ENCODE measurements around the gene MAP3K5.
A peak's percentile ranks its signal among the peaks of the same experiment; 100 is the strongest.
"Not testable (repeated sequence)": the region's sequence is repeated elsewhere in the genome, so short reads cannot be mapped to it uniquely, and the experiment has no call there.

The MAP3K5 gene

GRCh38 chr6:136792410-136793262 lies at the start of gene MAP3K5:
TSS of gene MAP3K5 (minus strand) at chr6:136792477. CDS start at chr6:136792157, 320 bp downstream.
- DNase-seq (ENCODE audit: low read depth, low spot score): peak; percentile 81

- peak; percentile 11 for DNase-seq (ENCODE audit: low read depth, low spot score)
Measured at GRCh38 chr6:136840276-136841001, 48.2 kb upstream of the MAP3K5 start.

GRCh38 chr6:136831873-136832562 lies 39.7 kb upstream of the MAP3K5 start:
- no peak for DNase-seq (ENCODE audit: low read depth, low spot score)

- DNase-seq (ENCODE audit: low read depth, low spot score): no peak
Measured at GRCh38 chr6:136826216-136826615, 33.9 kb upstream of the MAP3K5 start.

- DNase-seq (ENCODE audit: low read depth, low spot score): no peak
Measured at GRCh38 chr6:136823128-136823660, 30.9 kb upstream of the MAP3K5 start.

GRCh38 chr6:136822376-136823127 lies 30.3 kb upstream of the MAP3K5 start, which contains the start of gene PEX7:
TSS of gene PEX7 (plus strand) at chr6:136822592. CDS start at chr6:136822666, 74 bp downstream.
- DNase-seq (ENCODE audit: low read depth, low spot score): peak; percentile 90

GRCh38 chr6:136822046-136822375 lies 29.7 kb upstream of the MAP3K5 start:
- no peak for DNase-seq (ENCODE audit: low read depth, low spot score)

- no peak for DNase-seq (ENCODE audit: low read depth, low spot score)
Measured at GRCh38 chr6:136820561-136820960, 28.3 kb upstream of the MAP3K5 start.

GRCh38 chr6:136816656-136817055 lies 24.4 kb upstream of the MAP3K5 start:
- no peak for DNase-seq (ENCODE audit: low read depth, low spot score)

GRCh38 chr6:136815608-136816007 lies 23.3 kb upstream of the MAP3K5 start:
- DNase-seq (ENCODE audit: low read depth, low spot score): not testable (repeated sequence)

GRCh38 chr6:136812174-136812573 lies 19.9 kb upstream of the MAP3K5 start:
- no peak for DNase-seq (ENCODE audit: low read depth, low spot score)

GRCh38 chr6:136811272-136811671 lies 19.0 kb upstream of the MAP3K5 start:
- no peak for DNase-seq (ENCODE audit: low read depth, low spot score)

GRCh38 chr6:136809091-136809860 lies 17.0 kb upstream of the MAP3K5 start:
- DNase-seq (ENCODE audit: low read depth, low spot score): no peak

- no peak for DNase-seq (ENCODE audit: low read depth, low spot score)
Measured at GRCh38 chr6:136803608-136804007, 11.3 kb upstream of the MAP3K5 start.

- DNase-seq (ENCODE audit: low read depth, low spot score): no peak
Measured at GRCh38 chr6:136801581-136801980, 9.3 kb upstream of the MAP3K5 start.

- no peak for DNase-seq (ENCODE audit: low read depth, low spot score)
Measured at GRCh38 chr6:136798044-136798443, 5.8 kb upstream of the MAP3K5 start.

- DNase-seq (ENCODE audit: low read depth, low spot score): no peak
Measured at GRCh38 chr6:136795996-136796395, 3.7 kb upstream of the MAP3K5 start.

GRCh38 chr6:136795386-136795785 lies 3.1 kb upstream of the MAP3K5 start:
- DNase-seq (ENCODE audit: low read depth, low spot score): no peak

- DNase-seq (ENCODE audit: low read depth, low spot score): no peak
Measured at GRCh38 chr6:136793363-136793762, 1.1 kb upstream of the MAP3K5 start.

GRCh38 chr6:136792095-136792409 lies 225 bp downstream of the MAP3K5 start:
- DNase-seq (ENCODE audit: low read depth, low spot score): no peak
